ENCODE measurements around the gene CNTN4.

CNTN4 gene

DNA sequence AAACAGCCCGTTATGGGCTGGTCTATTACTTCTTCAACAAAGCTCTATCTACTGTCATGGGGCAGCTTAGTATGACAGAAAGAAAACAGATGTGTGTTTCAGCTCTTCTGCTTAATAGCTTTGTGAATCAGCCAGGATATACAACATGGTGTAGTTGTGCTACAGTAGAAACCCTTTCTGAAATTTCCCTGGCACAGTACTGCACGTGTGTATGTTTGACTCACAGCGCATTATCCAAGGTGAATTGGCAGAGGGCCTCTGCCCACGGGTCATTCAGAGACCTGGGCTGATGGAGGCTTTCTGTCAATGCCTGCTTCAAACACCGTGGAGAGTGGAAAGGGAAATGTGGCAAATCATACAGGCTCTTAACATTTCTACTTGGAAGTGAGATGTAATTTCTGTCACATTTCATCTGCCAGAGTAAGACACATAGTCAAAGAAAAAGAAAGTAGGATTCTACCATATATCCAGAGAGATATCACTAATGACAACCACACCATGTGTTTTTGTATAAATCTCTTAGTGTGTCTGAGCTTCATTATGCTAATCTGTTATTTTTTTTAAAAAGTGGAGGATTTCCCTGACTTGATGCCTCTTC is 505.1 kb downstream of the CNTN4 start:
- ATAC-seq = no peak

DNA sequence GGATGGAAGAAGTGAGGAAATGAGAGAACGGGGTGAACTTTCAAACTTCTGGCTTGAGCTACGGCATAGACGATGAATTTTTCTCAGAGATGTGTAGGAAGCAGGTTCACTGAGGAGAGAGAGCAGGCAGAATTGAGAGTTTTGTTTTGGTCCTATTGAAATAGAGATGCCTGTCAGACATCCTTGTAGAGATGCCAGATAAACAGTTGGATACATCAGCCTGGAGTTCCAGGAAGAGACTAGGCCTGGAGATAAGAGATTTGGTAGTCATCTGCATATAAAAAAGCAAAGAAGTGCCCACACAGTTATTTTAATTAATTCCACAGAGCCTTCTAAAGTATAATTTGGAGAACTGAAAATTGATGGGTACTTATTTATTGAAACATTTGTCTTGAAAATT is 515.9 kb downstream of the CNTN4 start:
- no peak for ATAC-seq

DNA sequence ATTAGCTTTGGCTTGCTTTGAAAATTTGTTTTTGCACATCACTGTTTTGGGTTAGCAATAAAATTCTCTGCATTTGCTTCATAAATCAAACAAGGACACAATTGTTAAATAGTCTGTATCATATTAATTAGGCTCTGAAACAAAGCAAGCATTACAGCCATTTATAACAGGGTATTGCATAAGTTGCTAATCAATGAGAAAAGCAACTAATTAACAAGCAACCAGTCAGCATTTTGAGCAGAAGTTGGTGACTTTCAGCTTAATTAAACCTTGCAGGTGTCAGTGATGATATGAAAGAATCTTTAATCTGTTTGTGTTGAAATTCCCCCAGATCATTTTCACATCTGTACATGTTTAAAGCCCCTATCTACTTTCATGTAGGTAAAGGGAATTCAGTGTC is 516.4 kb downstream of the CNTN4 start:
- ATAC-seq = no peak

- ATAC-seq = no peak
Observed at GRCh38 chr3:2623436-2623835, 524.8 kb downstream of the CNTN4 start.

GRCh38 chr3:2628117-2628516 is 529.5 kb downstream of the CNTN4 start:
- no peak for ATAC-seq

- ATAC-seq = no peak
Observed at GRCh38 chr3:2635511-2635910, 536.8 kb downstream of the CNTN4 start.

GRCh38 chr3:2643606-2644005 is 544.9 kb downstream of the CNTN4 start:
- no peak for ATAC-seq

GRCh38 chr3:2645001-2645400 is 546.3 kb downstream of the CNTN4 start:
- no peak for ATAC-seq

GRCh38 chr3:2650746-2651145 is 552.1 kb downstream of the CNTN4 start:
- no peak for ATAC-seq

GRCh38 chr3:2652386-2652785 is 553.7 kb downstream of the CNTN4 start:
- ATAC-seq = no peak

GRCh38 chr3:2653706-2654105 is 555.0 kb downstream of the CNTN4 start:
- no peak for ATAC-seq

DNA sequence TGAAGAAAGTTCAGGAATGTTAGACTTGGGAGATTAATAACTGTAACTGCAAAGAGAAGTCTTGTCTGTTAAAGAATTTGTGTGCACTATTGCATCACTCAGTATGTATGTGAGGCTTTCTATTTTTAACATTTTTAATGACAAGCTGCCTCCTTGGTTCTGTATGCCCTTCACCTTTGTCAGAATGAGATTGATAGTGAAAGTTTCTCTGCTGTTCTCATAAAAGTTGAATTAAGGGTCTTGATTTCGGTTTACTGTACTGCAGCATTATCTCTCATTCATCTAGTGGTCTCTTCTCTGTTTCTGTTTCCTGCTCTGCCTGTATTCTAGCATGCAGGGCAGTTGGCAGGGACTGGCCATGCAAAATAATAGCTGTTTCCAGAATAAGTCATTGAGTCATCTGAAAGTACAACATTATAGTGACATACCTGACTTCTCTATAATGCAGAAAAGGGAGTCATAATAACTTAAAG is 556.6 kb downstream of the CNTN4 start:
- ATAC-seq = no peak

DNA sequence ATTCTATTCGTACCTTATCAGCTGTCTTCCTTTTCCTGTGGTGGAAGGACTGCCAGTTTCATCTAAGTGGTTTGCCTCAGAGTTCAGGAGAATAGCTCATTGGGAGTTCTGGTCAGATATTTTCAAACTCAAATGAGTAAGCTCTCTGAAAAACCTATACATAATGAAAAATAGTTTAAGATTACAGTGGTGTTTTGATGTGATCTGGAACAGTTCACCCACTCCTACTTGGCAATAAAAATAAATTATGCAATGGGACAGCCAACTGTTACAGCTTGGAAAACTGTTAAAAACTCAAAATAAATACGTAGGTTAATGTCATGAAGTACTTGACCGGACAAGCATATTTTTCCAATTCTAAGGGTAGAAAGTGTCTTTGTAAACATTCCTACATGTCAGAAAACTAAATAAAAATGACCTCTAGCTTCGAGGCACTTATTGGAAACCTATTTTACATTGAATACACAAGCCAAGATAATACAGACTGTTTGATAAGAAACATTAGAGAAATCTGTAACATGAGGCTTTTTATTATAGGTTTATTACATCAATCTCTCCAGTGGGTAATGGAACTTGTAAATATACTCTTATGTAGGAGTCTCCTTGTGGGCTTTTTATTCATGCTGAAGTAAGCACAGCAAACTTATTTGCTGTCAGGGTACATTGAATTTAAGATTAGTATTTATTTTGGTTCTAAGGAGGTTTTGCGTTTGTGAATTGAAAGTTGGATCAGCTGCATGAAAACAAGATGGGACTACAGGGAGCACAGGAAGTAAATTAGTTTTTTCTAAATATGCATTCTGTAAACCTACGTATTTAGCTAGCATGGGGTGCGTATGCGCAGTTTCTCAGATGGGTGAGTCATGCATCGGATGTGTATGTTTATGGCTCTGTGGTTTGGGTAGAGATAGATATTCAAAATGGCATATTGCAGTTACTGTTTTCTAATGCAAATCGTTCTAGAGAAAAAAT is 558.4 kb downstream of the CNTN4 start:
- no peak for ATAC-seq

DNA sequence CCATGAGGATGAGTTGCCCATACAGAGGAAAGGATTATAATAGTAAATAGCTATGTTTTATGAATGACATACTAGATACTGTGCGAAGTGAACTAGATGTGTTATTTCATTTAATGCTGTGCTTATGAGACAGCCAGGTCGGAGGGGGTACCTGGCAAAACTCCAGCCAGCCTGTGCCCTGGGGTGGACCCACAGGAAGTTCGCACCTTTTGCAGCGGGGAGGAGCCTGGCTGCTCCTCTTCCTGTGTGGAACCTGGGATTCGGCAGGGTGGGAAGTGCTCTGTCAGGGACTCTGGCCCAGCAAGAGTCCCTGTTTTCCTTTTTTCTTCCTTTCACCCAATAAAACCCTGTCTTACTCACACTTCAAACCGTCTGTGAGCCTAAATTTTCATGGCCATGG is 559.3 kb downstream of the CNTN4 start:
- no peak for ATAC-seq

- ATAC-seq = no peak
Observed at GRCh38 chr3:2659896-2660295, 561.2 kb downstream of the CNTN4 start.

DNA sequence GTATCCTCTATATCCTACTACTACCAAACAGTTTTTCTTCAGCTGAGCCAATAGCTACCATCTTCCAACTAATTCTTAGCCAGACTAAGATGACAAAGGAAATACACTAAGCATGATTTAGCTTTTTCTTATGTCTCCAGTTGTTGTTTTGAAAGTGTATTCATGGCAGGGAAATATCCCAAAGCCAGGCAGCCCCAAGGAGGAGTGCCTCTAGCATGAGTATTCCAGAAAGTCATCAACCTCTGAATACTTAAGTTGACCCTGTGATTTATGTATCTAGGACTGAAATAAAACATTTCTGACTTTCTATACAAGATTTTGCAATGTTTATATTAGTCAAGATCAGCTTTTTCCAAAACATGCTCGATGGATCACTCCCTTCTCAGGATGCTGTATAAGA is 562.4 kb downstream of the CNTN4 start:
- ATAC-seq = no peak

DNA sequence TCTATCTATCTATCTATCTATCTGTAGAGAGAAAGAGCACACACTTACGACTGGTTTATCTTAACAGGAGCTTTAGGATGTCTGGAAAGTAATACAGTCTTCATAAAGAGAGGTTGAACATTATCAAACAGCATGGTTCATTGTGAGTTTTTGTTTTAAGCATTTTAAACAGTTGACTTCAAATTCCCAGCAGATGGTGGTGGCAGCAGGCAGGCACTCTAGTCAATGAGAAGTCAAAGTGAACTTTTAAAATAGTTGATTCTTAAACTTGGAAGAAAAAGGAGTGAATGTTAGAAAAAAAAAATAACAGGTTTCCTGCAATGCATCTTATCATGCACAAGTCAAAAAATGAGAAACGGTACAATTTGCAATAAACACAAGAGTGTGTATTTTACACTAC is 578.8 kb downstream of the CNTN4 start:
- ATAC-seq = no peak

DNA sequence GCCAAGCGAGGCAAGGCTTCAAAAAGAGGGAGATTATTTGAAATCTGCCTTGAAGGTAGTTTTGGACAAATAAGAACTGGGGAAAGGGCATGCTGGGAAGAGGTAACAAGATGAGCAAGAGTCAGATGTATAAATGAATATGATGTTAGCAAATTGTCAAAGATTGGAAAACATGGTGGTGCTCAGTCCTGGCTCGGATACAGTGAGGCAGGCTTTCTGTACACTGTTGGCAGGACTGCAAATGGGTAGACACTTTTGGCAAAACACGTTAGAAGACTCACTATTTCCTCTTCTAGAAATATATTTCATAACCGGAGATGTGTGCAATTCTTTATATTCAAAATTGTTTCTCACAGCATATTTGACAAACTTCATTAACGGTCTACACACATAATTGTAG is 581.6 kb downstream of the CNTN4 start:
- no peak for ATAC-seq

GRCh38 chr3:2684046-2684445 is 585.4 kb downstream of the CNTN4 start:
- ATAC-seq = no peak

- no peak for ATAC-seq
Observed at GRCh38 chr3:2686816-2687502, 588.3 kb downstream of the CNTN4 start.

DNA sequence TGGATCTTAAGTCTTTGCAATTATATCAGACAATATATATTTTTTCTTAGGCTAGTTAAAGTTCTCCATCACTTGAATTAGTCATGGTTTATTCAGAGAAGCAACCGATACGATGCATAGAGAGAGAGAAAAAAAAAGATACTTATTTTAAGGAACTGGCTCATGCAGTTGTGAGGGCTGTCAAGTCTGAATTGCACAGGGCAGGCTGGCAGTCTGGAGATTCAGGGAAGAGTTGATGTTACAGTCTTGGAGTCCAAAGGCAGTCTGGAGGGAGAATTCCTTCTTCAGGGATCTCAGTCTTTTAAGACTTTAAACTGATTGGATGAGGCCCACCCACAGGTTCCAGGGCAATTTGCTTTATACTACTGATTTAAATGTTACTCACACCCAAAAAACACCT is 598.9 kb downstream of the CNTN4 start:
- no peak for ATAC-seq

DNA sequence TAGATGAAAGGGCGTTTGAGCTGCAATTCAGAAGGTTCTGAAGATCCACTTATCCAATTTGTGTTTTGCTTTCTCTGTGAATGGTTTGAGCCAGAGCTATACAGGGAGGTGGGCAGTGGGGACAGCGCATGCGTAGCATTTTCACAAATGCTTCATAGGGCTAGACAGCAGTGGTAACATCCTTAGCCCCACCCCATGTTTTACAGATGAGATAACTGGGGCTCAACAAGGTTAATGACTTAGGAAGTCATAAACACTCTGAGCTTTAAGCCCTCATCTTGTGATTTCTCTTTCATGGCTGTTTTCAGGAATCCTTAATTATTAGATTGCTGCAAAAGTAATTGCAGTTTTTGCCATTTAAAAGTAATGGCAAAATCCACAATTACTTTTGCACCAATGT is 602.8 kb downstream of the CNTN4 start:
- no peak for ATAC-seq

DNA sequence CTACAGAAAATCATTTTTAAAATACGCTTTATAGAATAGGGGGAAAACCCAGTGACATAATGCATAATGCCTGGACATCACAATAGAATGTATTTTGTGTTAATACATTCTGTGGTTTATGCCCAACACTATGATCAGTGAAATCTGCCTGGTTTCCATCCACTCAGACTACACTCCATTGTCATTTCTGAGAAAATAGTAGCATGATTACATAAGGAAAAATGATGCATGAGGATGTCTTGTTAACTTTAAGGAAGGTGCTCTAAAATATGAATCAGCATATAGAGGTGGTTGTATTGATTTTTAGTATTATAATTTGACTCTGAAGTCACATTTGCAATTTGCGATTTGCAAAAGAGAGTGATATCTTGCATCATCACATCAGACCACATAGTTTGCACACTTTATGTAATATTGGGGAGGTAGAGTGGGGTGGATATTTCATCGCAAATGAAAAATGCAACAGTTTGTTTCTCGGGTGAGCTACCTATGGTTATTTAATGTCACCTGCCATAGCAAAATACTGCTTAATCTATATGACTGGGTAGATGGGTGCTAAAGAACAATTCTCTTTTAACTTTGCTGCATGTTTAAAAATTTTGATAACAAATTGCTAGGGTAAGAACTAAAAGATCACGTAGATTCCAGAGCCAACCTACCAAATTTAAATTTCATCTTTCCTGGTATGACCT is 607.6 kb downstream of the CNTN4 start:
- ATAC-seq = no peak

Data from activated CD4-positive, CD25-positive, alpha-beta regulatory T cell treated with anti-CD3 and anti-CD28 coated beads, Interleukin-2, amount 50 U/mL, for 24 hours (primary cell).